MM.1S (cell line): ENCODE data around the gene BAIAP3.

Experiments used
- DNase-seq: peaks from one replicate; pipeline ENCODE4 v3.0.0-alpha.2; 2015
- H2AFZ ChIP-seq: fragments of 300-600 bp; sonication (generic); 2 replicates; pipeline ENCODE4 v1.6.0; 2016; ENCODE audit warnings: antibody characterized with exemption, low read length
- H3F3A ChIP-seq: fragments of 300-600 bp; sonication (generic); 2 replicates; pipeline ENCODE4 v1.6.1; 2016; ENCODE audit warnings: mild to moderate bottlenecking, antibody characterized with exemption, low read length, moderate library complexity, mixed read lengths; ENCODE audit not compliant: insufficient read depth
- H3K27ac ChIP-seq: fragments of 300-600 bp; sonication (generic); 2 replicates; pipeline ENCODE4 v1.5.1; 2016; ENCODE audit warnings: mild to moderate bottlenecking, low read length
- H3K27me3 ChIP-seq: fragments of 300-600 bp; sonication (generic); replicated peaks from 2 replicates; pipeline ENCODE4 v1.6.0; 2016; ENCODE audit warnings: low read length; ENCODE audit not compliant: insufficient read depth
- H3K36me3 ChIP-seq: fragments of 300-600 bp; sonication (generic); replicated peaks from 2 replicates; pipeline ENCODE4 v1.6.1; 2016; ENCODE audit warnings: mild to moderate bottlenecking, low read length, mixed read lengths; ENCODE audit not compliant: insufficient read depth
- H3K4me1 ChIP-seq: fragments of 300-600 bp; sonication (generic); 2 replicates; pipeline ENCODE4 v1.6.1; 2016; ENCODE audit warnings: low read length, mixed read lengths
- H3K4me2 ChIP-seq: fragments of 300-600 bp; sonication (generic); 2 replicates; pipeline ENCODE4 v1.6.0; 2016; ENCODE audit warnings: low read depth, low read length
- H3K4me3 ChIP-seq: fragments of 300-600 bp; sonication (generic); 2 replicates; pipeline ENCODE4 v1.5.1; 2016; ENCODE audit warnings: low read length, mixed read lengths
- H3K79me2 ChIP-seq: fragments of 300-600 bp; sonication (generic); 2 replicates; pipeline ENCODE4 v1.6.1; 2016; ENCODE audit warnings: mixed run types, low read length, mixed read lengths
- H3K9ac ChIP-seq: fragments of 300-600 bp; sonication (generic); 2 replicates; pipeline ENCODE4 v1.6.1; 2016; ENCODE audit warnings: low read length, mixed read lengths
- H3K9me2 ChIP-seq: fragments of 300-600 bp; sonication (generic); replicated peaks from 2 replicates; pipeline ENCODE4 v1.6.1; 2016; ENCODE audit warnings: mild to moderate bottlenecking, low read length, mixed read lengths; ENCODE audit not compliant: insufficient read depth
- H3K9me3 ChIP-seq: fragments of 300-600 bp; sonication (generic); replicated peaks from 2 replicates; pipeline ENCODE4 v1.6.1; 2016; ENCODE audit warnings: mild to moderate bottlenecking, low read length, mixed read lengths; ENCODE audit not compliant: insufficient read depth
- H4K20me1 ChIP-seq: fragments of 300-600 bp; sonication (generic); 2 replicates; pipeline ENCODE4 v1.6.1; 2016; ENCODE audit warnings: mild to moderate bottlenecking, low read length, moderate library complexity, mixed read lengths; ENCODE audit not compliant: insufficient read depth
- EZH2 ChIP-seq: fragments of 300-600 bp; sonication (generic); optimal IDR thresholded peaks from 2 replicates; pipeline ENCODE3; 2017; ENCODE audit warnings: low read depth, mild to moderate bottlenecking, antibody characterized with exemption, low read length, mixed read lengths
- EZH2phosphoT487 ChIP-seq: fragments of 300-600 bp; sonication (generic); IDR thresholded peaks from 2 replicates; pipeline ENCODE4 v1.6.1; 2018; ENCODE audit warnings: antibody characterized with exemption, low read length
- TF ChIP-seq, protein P1 (sequence below): fragments of 300-600 bp; sonication (generic); IDR thresholded peaks from 2 replicates; pipeline ENCODE4 v1.5.1; 2016; ENCODE audit warnings: antibody characterized with exemption, low read length, mixed read lengths

BAIAP3 gene

DNA sequence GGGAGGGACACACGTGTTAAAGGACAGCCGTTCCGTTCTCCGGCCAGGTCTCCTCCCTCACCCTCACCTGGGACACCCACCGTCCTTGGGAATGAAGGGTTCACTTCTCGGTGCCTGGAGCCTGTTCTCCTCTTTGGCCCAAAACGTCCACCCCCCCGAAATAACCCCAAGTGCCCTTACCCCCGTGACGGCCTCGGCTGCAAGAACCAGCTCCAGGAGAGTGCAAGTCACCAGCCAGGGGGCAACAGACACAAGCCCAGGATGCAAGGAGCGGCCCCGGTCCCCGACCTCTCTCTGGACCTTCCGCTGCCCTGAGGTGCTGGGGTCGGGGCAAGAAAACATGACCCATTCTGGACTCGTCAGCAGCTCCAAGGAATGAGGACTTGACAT lies 44.0 kb upstream of the BAIAP3 start:
- H3K79me2 ChIP-seq, result no peaks in the 10 kb centered on the region
- TF ChIP-seq, protein P1, sequence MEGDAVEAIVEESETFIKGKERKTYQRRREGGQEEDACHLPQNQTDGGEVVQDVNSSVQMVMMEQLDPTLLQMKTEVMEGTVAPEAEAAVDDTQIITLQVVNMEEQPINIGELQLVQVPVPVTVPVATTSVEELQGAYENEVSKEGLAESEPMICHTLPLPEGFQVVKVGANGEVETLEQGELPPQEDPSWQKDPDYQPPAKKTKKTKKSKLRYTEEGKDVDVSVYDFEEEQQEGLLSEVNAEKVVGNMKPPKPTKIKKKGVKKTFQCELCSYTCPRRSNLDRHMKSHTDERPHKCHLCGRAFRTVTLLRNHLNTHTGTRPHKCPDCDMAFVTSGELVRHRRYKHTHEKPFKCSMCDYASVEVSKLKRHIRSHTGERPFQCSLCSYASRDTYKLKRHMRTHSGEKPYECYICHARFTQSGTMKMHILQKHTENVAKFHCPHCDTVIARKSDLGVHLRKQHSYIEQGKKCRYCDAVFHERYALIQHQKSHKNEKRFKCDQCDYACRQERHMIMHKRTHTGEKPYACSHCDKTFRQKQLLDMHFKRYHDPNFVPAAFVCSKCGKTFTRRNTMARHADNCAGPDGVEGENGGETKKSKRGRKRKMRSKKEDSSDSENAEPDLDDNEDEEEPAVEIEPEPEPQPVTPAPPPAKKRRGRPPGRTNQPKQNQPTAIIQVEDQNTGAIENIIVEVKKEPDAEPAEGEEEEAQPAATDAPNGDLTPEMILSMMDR, result no peak
- TF ChIP-seq EZH2phosphoT487 (no peak), EZH2 (no peak)
- H3K9me3 ChIP-seq, result no peaks in the 10 kb centered on the region
- no peaks in the 10 kb centered on the region for H4K20me1 ChIP-seq
- no peak overlapping the region for H2AFZ ChIP-seq
- no peak overlapping the region for H3K4me3 ChIP-seq
- H3K27ac ChIP-seq, result no peak overlapping the region
- H3K9ac ChIP-seq, result no peak overlapping the region
- no peak for DNase-seq
- H3K4me1 ChIP-seq, result peaks cover 9% of the 10 kb centered on the region
- no peak overlapping the region for H3K4me2 ChIP-seq
- H3F3A ChIP-seq, result no peaks in the 10 kb centered on the region; the same call in 1 of the 2 replicates
- no peaks in the 10 kb centered on the region for H3K9me2 ChIP-seq
- H3K27me3 ChIP-seq, result peaks cover 52% of the 10 kb centered on the region
- H3K36me3 ChIP-seq, result no peaks in the 10 kb centered on the region

DNA sequence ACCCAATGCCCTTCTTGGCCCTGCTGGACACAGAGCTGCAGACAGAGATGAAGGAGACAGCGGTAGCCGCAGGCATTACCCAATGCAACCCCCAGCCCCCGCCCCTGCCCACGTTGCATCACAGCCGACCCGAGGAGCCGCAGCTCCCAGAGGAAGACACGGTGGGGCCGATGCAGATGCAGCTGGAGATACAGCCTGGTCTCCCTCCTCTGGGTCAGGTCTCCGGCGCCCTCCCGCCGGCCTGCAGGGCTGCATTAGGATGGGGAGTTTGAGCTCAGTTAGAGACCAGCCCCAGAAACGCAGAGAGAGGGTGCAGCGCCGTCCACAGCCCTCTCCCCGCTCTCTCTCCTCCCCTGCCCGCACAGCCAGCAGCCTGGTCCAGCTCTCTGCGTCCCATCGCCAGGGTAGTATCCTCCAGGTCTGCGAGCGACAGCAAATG lies 43.4 kb upstream of the BAIAP3 start:
- H3K36me3 ChIP-seq, result no peaks in the 10 kb centered on the region
- H3K9ac ChIP-seq, result no peak overlapping the region
- no peak for DNase-seq
- H3K4me3 ChIP-seq, result no peak overlapping the region
- H4K20me1 ChIP-seq, result no peaks in the 10 kb centered on the region
- H3K27ac ChIP-seq, result no peak overlapping the region
- TF ChIP-seq EZH2phosphoT487 (no peak), EZH2 (no peak)
- TF ChIP-seq, protein P1, result no peak
- no peak overlapping the region for H3K4me2 ChIP-seq
- no peaks in the 10 kb centered on the region for H3K9me3 ChIP-seq
- H2AFZ ChIP-seq, result no peak overlapping the region
- no peaks in the 10 kb centered on the region for H3K79me2 ChIP-seq
- H3F3A ChIP-seq, result no peaks in the 10 kb centered on the region; the same call in 1 of the 2 replicates
- peaks cover 50% of the 10 kb centered on the region for H3K27me3 ChIP-seq
- peaks cover 9% of the 10 kb centered on the region for H3K4me1 ChIP-seq
- no peaks in the 10 kb centered on the region for H3K9me2 ChIP-seq

DNA sequence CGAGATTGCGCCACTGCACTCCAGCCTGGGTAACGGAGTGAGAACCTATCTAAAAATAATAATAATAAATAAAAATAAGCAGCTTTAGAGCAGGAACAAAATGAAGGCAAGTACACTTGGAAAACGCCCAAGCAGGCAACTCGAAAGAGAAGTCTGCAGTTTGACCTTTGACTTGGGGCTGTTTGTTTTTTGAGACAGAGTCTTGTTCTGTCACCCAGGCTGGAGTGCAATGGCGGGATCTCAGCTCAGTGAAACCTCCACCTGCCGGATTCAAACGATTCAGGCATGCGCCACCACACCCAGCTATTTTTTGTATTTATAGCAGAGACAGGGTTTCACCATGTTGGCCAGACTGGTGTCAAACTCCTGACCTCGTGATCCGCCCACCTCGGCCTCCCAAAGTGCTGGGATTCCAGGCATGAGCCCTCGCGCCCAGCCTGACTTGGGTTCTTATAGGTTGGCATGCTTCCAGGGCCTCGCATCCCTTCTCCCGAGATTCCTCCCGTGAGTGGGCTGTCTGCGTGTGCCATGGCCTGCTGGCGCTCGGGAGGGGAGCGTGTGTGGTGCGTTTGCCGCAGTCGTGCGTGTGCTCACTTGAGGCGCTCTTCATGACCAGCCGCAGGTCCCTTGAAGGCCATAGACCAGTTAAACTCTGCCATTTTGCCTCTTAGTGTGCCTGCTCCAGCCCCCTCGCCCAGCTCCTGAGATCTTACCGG lies 42.4 kb upstream of the BAIAP3 start:
- Histone ChIP-seq H2AFZ (0 out of 2 replicates have a peak overlapping the region, but pooled peaks have one; percentile 45), H3K36me3 (no peaks in the 10 kb centered on the region), H3F3A (no peaks in the 10 kb centered on the region; the same call in 1 of the 2 replicates), H3K9me3 (no peaks in the 10 kb centered on the region), H3K79me2 (no peaks in the 10 kb centered on the region), H3K4me2 (no peak overlapping the region), H3K4me1 (peaks cover 9% of the 10 kb centered on the region), H3K4me3 (no peak overlapping the region), H3K27ac (no peak overlapping the region), H3K9ac (no peak overlapping the region), H3K9me2 (no peaks in the 10 kb centered on the region), H4K20me1 (no peaks in the 10 kb centered on the region), H3K27me3 (peaks cover 42% of the 10 kb centered on the region)
- peak; percentile 57 for DNase-seq
- TF ChIP-seq EZH2phosphoT487 (no peak), EZH2 (no peak)
- TF ChIP-seq, protein P1, result no peak
